C4-2B (cell line): Measurements from ENCODE around the gene PTPRU.

Experiments
- ZFX ChIP-seq: fragments of 450-650 bp; IDR thresholded peaks from 2 replicates; pipeline ENCODE4 v1.6.1; 2017
- TF ChIP-seq, protein P1 (sequence below): fragments of 450-650 bp; conservative IDR thresholded peaks from 2 replicates; pipeline ENCODE4 v1.5.1; 2017; ENCODE audit warnings: mild to moderate bottlenecking

DNA sequence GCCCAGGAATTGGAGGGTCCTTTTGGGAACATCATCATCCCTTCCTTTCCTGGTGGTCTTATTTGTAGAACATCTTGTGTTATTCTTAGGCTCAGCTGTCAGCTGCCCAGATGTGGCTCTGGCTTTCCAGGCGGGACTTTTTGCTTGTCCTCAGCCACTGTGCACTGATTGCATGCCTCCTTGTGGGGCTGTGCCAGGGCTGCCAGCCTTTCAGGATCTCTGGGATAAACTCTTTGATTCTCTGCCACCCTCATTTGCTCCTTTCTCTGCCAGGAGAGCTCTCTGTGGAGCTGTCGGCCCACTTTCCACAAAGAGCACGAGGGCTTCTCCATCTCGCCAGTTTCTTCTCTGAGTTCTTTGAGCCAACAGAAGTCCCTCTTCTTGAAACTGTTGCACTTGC, 63.1 kb downstream of the PTPRU start:
- TF ChIP-seq, protein P1, sequence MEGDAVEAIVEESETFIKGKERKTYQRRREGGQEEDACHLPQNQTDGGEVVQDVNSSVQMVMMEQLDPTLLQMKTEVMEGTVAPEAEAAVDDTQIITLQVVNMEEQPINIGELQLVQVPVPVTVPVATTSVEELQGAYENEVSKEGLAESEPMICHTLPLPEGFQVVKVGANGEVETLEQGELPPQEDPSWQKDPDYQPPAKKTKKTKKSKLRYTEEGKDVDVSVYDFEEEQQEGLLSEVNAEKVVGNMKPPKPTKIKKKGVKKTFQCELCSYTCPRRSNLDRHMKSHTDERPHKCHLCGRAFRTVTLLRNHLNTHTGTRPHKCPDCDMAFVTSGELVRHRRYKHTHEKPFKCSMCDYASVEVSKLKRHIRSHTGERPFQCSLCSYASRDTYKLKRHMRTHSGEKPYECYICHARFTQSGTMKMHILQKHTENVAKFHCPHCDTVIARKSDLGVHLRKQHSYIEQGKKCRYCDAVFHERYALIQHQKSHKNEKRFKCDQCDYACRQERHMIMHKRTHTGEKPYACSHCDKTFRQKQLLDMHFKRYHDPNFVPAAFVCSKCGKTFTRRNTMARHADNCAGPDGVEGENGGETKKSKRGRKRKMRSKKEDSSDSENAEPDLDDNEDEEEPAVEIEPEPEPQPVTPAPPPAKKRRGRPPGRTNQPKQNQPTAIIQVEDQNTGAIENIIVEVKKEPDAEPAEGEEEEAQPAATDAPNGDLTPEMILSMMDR, result no peak
- no peak for TF ChIP-seq ZFX
